Jurkat, Clone E6-1 (cell line): ENCODE results near the gene CDK2AP2.
"Not testable (repeated sequence)": the region's sequence is repeated elsewhere in the genome, so short reads cannot be mapped to it uniquely, and the experiment has no call there.

Experiments
- DNase-seq: peaks from one replicate; pipeline ENCODE4 v3.0.0-alpha.2; 2011; ENCODE audit warnings: low read depth, low spot score
- H3K4me3 ChIP-seq: 2 replicates; pipeline ENCODE4 v1.5.1; 2011; ENCODE audit warnings: mild to moderate bottlenecking, low read length, control low read depth, moderate library complexity

Gene CDK2AP2

DNA sequence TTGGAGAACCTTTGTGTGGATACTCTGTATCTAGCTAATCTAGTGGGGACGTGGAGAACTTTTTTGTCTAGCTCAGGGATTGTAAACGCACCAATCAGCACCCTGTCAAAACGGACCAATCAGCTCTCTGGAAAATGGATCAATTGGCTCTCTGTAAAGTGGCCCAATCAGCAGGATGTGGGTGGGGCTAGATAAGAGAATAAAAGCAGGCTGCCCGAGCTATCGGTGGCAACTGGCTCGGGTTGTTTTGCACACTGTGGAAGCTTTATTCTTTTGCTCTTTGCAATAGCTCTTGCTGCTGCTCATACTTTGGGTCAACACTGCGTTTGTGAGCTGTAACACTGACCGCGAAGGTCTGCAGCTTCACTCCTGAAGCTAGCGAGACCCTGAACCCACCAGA lies 31.3 kb downstream of the CDK2AP2 start:
- not testable (repeated sequence) for DNase-seq

DNA sequence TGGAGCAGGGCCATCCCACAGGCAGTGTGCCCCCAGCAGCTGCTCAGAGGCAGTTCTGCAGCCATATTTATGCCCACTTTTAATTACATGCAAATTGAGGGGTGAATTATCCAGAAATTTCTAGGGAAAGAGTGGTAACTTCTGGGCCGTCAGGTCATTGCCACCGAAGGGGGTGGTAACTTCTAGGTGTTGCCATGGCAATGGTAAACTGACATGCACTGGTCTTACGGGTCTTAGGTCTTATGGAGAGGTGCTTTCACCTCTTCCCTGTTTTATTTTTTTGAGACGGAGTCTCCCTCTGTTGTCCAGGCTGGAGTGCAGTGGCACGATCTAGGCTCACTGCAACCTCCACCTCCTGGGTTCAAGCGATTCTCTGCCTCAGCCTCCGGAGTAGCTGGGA lies 35.1 kb downstream of the CDK2AP2 start:
- no peak for DNase-seq
- H3K4me3 ChIP-seq = no peak overlapping the region

More for the DNA sequence above, 31.3 kb downstream of the CDK2AP2 start:
- not testable (repeated sequence) for H3K4me3 ChIP-seq

DNA sequence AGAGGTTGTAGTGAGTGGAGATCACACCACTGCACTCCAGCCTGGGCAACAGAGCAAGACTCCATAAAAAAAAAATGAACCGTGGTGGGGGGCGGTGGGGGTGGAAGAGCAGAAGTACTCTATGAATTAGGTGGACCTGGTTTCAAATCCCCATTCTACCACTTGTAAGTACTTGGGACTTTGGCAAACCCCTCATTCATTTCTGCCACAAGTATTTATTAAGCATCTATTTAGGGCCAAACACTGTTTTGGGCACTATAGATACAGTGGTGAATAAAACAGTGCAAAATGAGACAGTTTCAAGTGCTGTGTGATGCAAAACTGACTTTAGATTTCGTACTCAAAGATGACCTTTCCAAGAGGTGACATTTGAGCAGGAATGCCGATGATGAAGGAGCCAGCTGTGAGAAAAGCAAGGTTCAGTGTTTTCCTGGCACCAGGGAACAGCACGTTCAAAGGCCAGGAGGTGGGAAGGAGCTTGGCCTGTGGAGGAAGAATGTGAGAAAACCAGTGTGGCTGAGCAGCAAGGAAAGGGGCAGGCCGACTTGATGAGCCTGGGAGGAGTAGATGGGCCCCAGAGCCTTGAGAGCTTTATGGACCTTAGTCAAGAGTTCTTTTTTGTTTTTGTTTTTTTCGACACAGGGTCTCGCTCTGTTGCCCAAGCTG lies 37.5 kb downstream of the CDK2AP2 start:
- DNase-seq = no peak
- no peak overlapping the region for H3K4me3 ChIP-seq

DNA sequence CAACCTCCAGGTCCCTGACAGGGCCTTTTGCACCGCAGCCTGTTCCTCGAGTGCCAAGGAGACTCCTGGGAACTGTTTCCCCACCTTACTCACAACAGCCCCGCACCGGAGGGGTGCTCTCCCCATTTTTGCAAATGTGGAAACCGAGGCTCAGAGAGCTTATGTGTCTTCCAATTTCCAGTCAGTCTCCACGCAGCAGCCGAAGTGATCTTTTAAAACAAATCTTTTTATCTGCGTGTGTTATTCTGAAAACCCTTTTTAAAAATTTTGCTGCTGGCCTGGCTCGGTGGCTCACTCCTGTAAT lies 38.5 kb downstream of the CDK2AP2 start:
- H3K4me3 ChIP-seq = peak overlapping the region; percentile 54
- DNase-seq = no peak

DNA sequence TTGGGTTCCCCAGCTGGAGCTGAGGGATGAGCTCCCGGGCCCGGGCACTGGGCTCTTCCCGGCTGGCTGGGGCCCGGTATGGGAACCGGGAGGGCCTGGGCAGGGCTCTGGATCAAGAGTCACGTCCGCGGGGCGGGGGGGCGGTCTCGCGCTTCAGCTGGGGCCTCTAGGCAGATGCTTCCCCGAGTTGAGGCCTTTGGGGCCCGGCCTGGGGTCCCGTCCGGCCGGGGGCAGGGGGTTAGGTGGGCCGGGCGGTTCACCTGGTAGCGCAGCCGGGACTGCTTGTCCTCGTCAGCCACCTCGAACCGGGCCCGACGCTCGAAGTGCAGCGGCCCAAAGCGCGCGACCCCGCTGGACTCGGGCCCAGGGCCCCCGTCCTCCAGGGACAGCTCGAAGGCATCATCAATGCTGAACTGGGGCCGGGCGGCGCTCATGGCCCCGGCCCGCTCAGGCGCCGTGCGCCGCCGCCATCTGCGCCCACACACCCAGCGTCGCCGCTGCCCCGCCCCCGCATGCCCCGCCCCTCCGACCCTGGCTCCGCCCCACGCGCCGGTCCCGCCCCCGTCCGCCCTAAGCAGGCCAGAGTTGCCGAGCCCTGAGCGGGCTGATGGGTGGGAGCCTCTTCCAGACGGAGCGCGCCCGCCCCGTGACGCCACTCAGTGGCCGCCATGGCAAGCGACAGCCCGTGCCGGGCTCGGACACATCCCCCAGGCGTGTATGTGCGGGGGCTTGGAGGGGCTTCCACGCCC lies 39.0 kb downstream of the CDK2AP2 start, which contains the start of gene TMEM134:
Gene TMEM134, minus strand, starts transcription at position 493 of the 749 bp plus-strand sequence. Its CDS starts 59 bp downstream, at position 434.
- peak within 1 kb of the TSS; percentile 70 for H3K4me3 ChIP-seq
- DNase-seq = peak; percentile 87

DNA sequence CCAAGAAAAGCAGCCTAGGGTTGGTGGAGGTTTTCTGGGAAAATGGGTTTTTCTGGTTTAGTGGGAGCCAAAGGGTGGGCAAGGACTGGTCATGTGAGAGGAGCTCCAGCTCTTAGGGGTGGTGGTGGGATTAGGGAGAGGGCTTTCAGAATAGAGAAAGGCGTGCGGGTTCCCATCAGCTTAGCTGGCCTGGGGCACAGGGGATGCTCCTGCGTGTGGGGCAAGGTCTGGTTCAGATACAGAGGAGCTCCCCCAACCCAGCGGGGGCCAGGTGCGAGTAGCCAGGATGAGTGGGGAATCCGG lies 39.6 kb downstream of the CDK2AP2 start:
- H3K4me3 ChIP-seq = peak overlapping the region; percentile 70
- no peak for DNase-seq

DNA sequence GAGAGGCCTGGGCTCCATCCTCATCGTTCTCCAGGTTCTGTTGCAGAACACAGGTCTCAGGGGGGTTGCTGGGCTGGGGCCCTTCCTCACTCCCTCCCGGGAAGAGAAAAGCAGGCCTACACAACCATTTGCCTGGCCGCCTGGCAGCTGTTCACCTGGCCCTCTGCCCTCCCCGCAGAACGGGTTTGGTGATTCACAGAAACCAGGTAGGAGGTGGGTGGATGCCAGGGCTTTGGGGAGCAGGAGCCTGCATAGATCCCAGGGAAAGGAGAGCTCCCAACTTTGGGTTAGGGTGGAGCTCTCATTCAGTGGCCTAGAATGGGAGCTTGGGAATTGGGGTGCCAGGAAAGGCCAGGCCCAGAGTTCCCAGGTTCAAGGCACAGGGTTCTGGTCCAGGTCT lies 39.9 kb downstream of the CDK2AP2 start:
- DNase-seq = no peak
- peak overlapping the region; percentile 70 for H3K4me3 ChIP-seq

DNA sequence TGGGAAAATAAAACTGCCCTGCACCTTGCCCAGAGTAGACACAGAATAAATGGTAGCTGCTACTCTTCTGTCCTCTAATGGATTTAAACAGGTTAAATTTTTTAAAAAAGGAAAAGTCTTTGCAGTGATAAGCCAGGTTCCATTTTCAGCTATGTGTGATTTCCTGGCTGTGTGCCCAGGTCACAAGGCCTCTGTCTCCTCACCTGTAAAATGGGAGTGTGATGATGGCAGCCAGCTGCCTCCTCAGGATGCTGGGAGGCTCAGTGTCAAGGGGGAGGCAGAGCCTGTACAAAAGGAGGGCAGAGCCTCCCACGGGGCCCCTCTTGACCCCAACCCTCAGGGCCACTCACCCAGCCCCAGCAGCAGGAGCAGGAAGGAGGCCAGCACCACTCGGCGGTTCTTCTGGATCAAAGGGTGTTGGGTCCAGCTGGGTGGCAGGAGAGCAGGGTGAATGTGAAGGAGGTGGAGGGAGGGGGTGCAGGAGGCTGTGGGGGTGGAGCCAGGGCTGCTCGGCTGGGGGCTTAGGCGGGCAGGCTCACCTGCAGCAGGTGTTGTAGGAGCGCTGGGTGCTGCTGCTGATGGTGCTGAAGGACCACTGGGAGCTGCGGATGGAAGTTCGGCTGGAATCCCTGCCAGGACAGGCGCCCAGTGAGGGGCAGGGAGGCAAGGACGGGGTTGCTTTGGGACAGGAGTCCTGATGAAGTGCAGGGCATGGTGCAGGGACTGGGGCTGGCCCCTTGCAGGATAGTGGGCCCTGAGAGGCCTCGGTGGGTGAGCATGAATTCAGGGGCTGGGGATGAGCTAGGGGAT lies 40.8 kb downstream of the CDK2AP2 start:
- H3K4me3 ChIP-seq = no peak overlapping the region
- DNase-seq = no peak

DNA sequence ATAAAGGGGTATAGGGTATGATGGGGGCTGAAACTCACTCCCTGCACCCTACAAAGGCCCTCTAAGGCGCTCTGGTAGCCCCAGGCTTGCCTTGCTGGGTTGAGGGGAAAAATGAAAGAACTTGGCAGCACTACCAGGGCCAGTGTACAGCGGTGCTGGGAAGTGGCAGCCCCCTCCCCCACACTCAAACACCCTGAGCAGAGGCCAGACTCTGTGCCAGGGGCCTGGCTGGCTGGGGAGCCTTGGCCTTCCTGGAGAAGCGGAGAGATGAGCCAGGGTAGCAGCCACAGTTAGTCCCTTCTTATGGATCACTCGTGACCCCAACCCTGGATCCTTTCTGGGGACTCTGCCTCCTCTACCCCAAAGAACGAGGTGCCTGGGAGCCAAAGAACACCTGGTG lies 41.6 kb downstream of the CDK2AP2 start:
- no peak overlapping the region for H3K4me3 ChIP-seq

DNA sequence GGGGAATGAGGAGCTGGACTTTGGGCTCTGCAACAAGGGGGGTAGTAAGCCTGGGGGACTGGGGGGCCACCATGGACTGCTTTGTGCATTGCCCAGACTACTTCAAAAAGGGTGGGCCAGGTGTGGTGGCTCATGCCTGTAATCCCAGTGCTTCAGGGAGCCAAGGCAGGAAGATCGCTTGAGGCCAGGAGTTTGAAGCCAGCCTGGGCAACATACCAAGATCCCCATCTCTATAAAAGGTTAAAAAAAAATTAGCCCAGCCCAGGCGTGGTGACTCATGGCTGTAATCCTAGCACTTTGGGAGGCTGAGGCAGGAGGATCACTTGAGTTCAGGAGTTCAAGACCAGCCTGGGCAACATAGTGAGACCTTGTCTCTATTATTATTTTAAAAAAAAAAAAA lies 42.4 kb downstream of the CDK2AP2 start:
- H3K4me3 ChIP-seq = peak overlapping the region; percentile 82
- not testable (repeated sequence) for DNase-seq

More for the DNA sequence above, 41.6 kb downstream of the CDK2AP2 start:
- no peak for DNase-seq

DNA sequence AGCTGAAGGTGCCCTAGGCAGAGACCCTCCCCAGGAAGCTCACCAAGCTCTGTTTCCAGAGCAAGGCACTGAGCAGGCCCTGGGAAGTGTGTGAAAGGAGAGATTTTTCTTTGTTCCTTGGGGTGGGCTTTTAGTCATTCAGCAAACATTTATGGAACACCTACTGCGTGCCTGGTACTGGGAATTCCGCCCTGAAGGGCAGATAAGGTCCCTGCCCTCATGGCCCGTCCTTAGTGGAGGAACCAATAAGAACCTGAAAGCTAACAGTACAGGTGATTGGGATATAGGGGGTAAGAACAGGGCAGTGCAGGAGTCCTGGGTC lies 42.8 kb downstream of the CDK2AP2 start:
- H3K4me3 ChIP-seq = peak overlapping the region; percentile 82
- no peak for DNase-seq

DNA sequence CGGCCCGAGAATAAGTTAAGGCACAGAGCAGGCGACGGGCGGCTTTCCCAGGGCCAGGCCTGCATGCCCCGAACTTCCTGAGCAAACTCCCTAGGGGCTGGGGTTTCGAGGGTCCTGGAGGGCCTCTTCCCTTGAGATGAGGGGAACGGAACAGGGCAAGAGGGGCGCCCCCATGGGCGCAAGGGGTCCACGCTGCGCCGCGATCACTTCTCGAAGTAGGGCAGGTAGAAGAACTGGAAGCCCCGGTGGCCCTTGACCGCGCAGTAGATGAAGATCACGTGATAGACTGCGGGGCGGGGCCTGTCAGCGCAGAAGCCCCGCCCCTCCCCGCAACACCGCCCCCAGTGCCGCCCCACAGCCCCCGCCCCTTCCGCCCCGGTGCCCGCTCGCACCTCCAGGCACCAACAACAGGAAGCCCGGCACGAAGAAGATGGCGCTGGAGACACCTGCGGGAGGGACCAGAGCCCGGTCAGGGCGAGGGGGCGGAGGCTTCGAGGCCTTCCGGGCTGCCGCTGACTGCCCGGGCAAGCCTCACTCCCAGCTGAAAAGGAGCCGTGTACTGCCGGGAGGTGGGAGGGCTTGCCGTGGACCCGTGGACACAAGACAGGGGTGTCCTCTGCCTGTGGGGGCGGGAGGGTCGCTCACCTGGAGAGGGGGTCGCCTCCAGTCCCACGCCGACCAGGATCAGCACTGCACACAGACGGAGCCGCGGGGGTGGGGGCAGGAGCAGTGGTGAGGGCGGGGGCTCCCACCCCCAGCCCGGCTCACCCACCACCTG lies 43.4 kb downstream of the CDK2AP2 start:
- peak; percentile 80 for DNase-seq
- H3K4me3 ChIP-seq = peak overlapping the region; percentile 82

DNA sequence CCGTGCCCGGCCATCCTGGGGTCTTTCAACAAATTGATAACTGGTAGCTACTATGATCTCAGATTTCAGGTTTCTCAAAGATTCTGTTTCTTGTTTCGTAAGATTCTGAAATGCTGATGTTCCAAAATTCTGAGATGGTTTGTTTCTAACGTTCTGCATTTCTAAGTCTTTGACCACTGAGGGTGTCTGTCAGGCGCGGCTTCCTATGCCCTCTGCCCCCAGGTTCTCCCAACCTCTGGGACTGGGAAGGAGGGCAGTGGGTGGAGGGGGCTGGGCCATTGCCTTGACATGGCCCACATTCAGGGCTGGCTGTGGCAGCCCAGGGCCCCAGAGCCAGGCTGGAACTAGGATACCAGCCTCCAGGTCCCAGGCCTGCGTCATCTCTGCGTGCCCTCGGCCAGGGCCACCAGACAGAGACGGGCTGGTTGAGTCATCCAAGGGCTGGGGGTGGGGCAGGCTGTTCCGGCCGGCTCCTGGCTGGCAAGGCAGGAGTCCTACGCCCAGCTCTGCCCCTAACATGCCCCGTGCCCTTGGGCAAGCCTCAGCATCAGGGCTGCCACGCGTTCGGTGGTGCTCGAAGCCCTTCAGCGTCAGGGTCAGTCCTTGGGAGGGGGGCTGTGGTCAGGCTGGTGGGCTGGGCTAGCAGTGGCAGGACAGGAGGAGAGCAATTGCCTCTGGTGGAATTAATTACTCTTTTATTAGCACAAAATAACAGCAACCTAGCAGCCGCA lies 44.1 kb downstream of the CDK2AP2 start:
- no peak for DNase-seq
- peak overlapping the region; percentile 82 for H3K4me3 ChIP-seq

DNA sequence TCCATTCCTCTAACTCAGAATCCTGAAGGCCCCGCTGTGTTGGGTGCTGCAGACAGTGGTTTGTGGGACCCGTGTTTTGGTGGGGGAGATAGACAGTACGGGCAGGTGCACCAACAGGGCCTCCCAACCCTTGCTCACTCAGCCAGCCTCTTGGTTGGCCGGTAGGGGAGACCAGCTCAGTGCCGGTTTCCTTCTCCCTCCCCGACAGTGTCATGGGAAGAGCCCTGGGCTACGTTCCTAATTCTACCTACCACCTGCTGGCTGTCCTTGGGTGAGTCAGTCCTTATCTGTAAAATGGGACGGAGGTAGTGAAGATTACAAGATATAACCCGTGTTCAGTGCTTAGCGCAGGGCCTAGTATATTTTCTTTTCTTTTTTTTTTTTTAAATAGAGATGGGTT lies 44.8 kb downstream of the CDK2AP2 start:
- DNase-seq = no peak
- no peak overlapping the region for H3K4me3 ChIP-seq

DNA sequence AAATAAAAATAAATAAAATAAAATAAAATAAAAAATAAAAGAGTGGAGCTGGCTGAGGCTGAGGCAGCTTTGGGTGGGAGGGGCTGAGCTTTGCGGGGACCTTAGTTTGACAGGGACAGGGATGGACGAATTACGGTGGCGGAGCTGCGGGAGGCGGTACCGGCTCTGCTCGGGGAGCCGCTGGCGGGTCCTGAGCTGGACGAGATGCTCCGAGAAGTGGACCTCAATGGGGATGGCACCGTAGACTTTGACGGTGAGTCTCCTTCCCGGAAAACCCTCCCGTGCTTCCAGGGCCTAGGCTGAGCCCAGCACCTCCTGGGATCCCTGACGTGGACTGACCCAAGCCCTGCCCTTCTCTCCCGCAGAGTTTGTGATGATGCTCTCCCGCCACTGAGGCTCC lies 49.7 kb downstream of the CDK2AP2 start:
- H3K4me3 ChIP-seq = no peak overlapping the region
- no peak for DNase-seq

DNA sequence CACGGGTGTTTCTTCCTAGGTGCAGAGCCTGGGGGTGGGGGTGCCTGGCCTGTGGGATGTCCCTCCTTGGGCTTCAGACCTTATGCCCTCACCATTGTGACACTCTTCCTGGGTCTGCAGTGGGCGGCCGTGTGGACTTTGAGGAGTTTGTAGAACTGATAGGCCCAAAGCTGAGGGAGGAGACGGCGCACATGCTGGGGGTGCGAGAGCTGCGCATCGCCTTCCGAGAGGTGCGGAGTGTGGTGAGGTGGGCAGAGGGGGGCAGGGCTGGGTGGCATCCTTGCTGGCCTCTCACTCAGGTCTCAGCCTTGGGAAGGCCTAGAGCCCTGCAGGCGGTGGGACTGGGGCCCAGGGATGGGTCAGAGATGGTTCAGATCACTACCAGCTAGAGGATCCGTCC lies 50.5 kb downstream of the CDK2AP2 start:
- H3K4me3 ChIP-seq = no peak overlapping the region
- DNase-seq = no peak
